Neural cell (in vitro differentiated cells): ENCODE measurements around the gene AASDH. TPM values are rescaled to one million over a fixed set of nuclear protein-coding genes. Genes with fewer than 3 reads are reported as not detected.

Source experiments
- H2AFZ ChIP-seq: fragments of 200-600, 300-800 bp; sonication (generic), shearing (Covaris generic); 2 replicates; pipeline ENCODE4 v1.6.0; 2014; ENCODE audit warnings: low read depth, mild to moderate bottlenecking, antibody characterized with exemption, low read length, moderate library complexity
- H3F3A ChIP-seq: fragments of 200-600 bp; shearing (Covaris generic); 2 replicates; pipeline ENCODE4 v1.6.1; 2016; ENCODE audit warnings: mild to moderate bottlenecking, moderate library complexity, mixed read lengths, antibody characterized with exemption, low read length; ENCODE audit not compliant: insufficient read depth, poor library complexity, severe bottlenecking
- H3K27ac ChIP-seq: fragments of 200-600, 300-800 bp; sonication (generic), shearing (Covaris generic); 2 replicates; pipeline ENCODE4 v1.5.1; 2014; ENCODE audit warnings: mild to moderate bottlenecking, low read length, moderate library complexity
- H3K27me3 ChIP-seq: fragments of 300-800, 200-600 bp; sonication (generic), shearing (Covaris generic); 2 replicates; pipeline ENCODE4 v1.6.0; 2014; ENCODE audit warnings: mild to moderate bottlenecking, low read depth, low read length, moderate library complexity; ENCODE audit not compliant: insufficient read depth
- H3K36me3 ChIP-seq: fragments of 300-800, 200-600 bp; sonication (generic), shearing (Covaris generic); 2 replicates; pipeline ENCODE4 v1.5.1; 2014; ENCODE audit warnings: mild to moderate bottlenecking, antibody characterized with exemption, low read length, moderate library complexity; ENCODE audit not compliant: insufficient read depth
- H3K4me2 ChIP-seq: fragments of 300-800, 200-600 bp; sonication (generic), shearing (Covaris generic); 2 replicates; pipeline ENCODE4 v1.6.0; 2014; ENCODE audit warnings: mild to moderate bottlenecking, low read length
- H3K4me3 ChIP-seq: fragments of 300-800, 200-600 bp; sonication (generic), shearing (Covaris generic); 2 replicates; pipeline ENCODE4 v1.5.1; 2014; ENCODE audit warnings: mild to moderate bottlenecking, low read length, moderate library complexity
- H3K79me2 ChIP-seq: fragments of 200-600 bp; shearing (Covaris generic); replicated peaks from 2 replicates; pipeline ENCODE4 v1.6.0; 2014; ENCODE audit warnings: mild to moderate bottlenecking, low read length, moderate library complexity; ENCODE audit not compliant: insufficient read depth
- H3K9ac ChIP-seq: fragments of 300-800, 200-600 bp; sonication (generic), shearing (Covaris generic); 2 replicates; pipeline ENCODE4 v1.6.1; 2016; ENCODE audit warnings: mild to moderate bottlenecking, low read length, mixed read lengths
- H3K9me2 ChIP-seq: fragments of 200-600 bp; shearing (Covaris generic); 2 replicates; pipeline ENCODE4 v1.6.1; 2016; ENCODE audit warnings: mild to moderate bottlenecking, low read length, mixed read lengths; ENCODE audit not compliant: insufficient read depth
- H3K9me3 ChIP-seq: fragments of 200-600, 300-800 bp; sonication (generic), shearing (Covaris generic); 2 replicates; pipeline ENCODE4 v1.6.1; 2016; ENCODE audit warnings: mild to moderate bottlenecking, mixed run types, low read length, moderate library complexity, mixed read lengths
- H4K20me1 ChIP-seq: fragments of 200-600 bp; shearing (Covaris generic); 2 replicates; pipeline ENCODE4 v1.6.1; 2016; ENCODE audit warnings: mild to moderate bottlenecking, mixed run types; ENCODE audit not compliant: insufficient read depth
- EP300 ChIP-seq: fragments of 450-650 bp; conservative IDR thresholded peaks from 2 replicates; pipeline ENCODE4 v1.6.1; 2014; ENCODE audit warnings: antibody characterized with exemption, mild to moderate bottlenecking, moderate library complexity; ENCODE audit not compliant: poor library complexity, severe bottlenecking
- EZH2 ChIP-seq: fragments of 200-600, 300-800 bp; shearing (Covaris generic), sonication (generic); IDR thresholded peaks from 2 replicates; pipeline ENCODE4 v1.6.1; 2014; ENCODE audit warnings: antibody characterized with exemption, low read length, borderline replicate concordance, mild to moderate bottlenecking; ENCODE audit not compliant: insufficient read depth, poor library complexity, severe bottlenecking
- MXI1 ChIP-seq: fragments of 450-650 bp; conservative IDR thresholded peaks from 2 replicates; pipeline ENCODE4 v1.6.1; 2014; ENCODE audit warnings: antibody characterized with exemption, mild to moderate bottlenecking; ENCODE audit not compliant: poor library complexity, severe bottlenecking
- POLR2AphosphoS5 ChIP-seq: IDR thresholded peaks from 2 replicates; pipeline ENCODE4 v1.6.1; 2012
- RAD21 ChIP-seq: fragments of 450-650 bp; conservative IDR thresholded peaks from 2 replicates; pipeline ENCODE4 v1.6.1; 2014; ENCODE audit warnings: antibody characterized with exemption, mild to moderate bottlenecking, moderate library complexity
- SMC3 ChIP-seq: fragments of 450-650 bp; conservative IDR thresholded peaks from 2 replicates; pipeline ENCODE4 v1.6.1; 2014; ENCODE audit warnings: antibody characterized with exemption, mild to moderate bottlenecking, moderate library complexity; ENCODE audit not compliant: poor library complexity
- TAF1 ChIP-seq: IDR thresholded peaks from 2 replicates; pipeline ENCODE4 v1.6.1; 2012; ENCODE audit warnings: low read depth
- polyA plus RNA-seq: library from polyadenylated mRNA; depleted of rRNA; stranded (reverse); fragments of >200 nt; gene quantifications from 2 replicates; pipeline ENCODE4 v1.2.3, GENCODE V29; 2014
- TF ChIP-seq, protein P1 (sequence below): IDR thresholded peaks from 2 replicates; pipeline ENCODE4 v1.6.1; 2012; ENCODE audit warnings: borderline replicate concordance
- TF ChIP-seq, protein P2 (sequence below): fragments of 450-650 bp; IDR thresholded peaks from 2 replicates; pipeline ENCODE4 v1.5.1; 2014; ENCODE audit warnings: antibody characterized with exemption, mild to moderate bottlenecking, moderate library complexity; ENCODE audit not compliant: poor library complexity, severe bottlenecking

The AASDH gene
- polyA plus RNA-seq, 1 donor from 2014 or later, result 21.8 TPM

DNA sequence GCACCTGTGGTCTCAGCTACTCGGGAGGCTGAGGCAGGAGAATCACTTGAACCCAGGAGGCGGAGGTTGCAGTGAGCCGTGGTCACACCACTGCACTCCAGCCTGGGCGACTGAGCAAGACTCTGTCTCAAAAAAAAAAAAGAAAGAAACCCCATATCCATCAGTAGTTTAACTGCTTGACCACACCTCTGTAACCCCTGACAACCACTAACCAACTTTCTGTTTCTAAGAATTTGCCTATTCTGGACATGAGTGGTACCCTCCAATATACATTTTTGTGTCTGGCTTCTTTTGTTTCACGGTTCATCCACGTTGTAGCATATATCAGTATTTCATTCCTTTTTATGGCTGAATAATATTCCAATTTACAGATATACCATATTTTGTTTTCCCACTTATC lies 39.0 kb upstream of the AASDH start:
- no peak overlapping the region for H3K9ac ChIP-seq
- H3K9me3 ChIP-seq, result no peaks in the 10 kb centered on the region
- no peak for TF ChIP-seq EP300
- no peak for TF ChIP-seq EZH2
- TF ChIP-seq SMC3, result no peak
- no peaks in the 10 kb centered on the region for H3K27me3 ChIP-seq
- no peak overlapping the region for H3K4me3 ChIP-seq
- H3F3A ChIP-seq, result no peaks in the 10 kb centered on the region
- no peaks in the 10 kb centered on the region for H4K20me1 ChIP-seq
- no peaks in the 10 kb centered on the region for H3K36me3 ChIP-seq
- H3K9me2 ChIP-seq, result no peaks in the 10 kb centered on the region
- peaks cover 45% of the 10 kb centered on the region for H3K79me2 ChIP-seq
- no peak overlapping the region for H2AFZ ChIP-seq
- H3K4me2 ChIP-seq, result no peak overlapping the region
- no peak overlapping the region for H3K27ac ChIP-seq

- no peaks in the 10 kb centered on the region for H3F3A ChIP-seq
- H3K4me3 ChIP-seq, result no peak overlapping the region
- no peak overlapping the region for H3K4me2 ChIP-seq
- peaks cover 44% of the 10 kb centered on the region for H3K79me2 ChIP-seq
- H3K36me3 ChIP-seq, result no peaks in the 10 kb centered on the region
- no peak overlapping the region for H3K27ac ChIP-seq
- H3K9me2 ChIP-seq, result no peaks in the 10 kb centered on the region
- H3K9me3 ChIP-seq, result no peaks in the 10 kb centered on the region
- TF ChIP-seq SMC3, result no peak
- TF ChIP-seq, protein P1, sequence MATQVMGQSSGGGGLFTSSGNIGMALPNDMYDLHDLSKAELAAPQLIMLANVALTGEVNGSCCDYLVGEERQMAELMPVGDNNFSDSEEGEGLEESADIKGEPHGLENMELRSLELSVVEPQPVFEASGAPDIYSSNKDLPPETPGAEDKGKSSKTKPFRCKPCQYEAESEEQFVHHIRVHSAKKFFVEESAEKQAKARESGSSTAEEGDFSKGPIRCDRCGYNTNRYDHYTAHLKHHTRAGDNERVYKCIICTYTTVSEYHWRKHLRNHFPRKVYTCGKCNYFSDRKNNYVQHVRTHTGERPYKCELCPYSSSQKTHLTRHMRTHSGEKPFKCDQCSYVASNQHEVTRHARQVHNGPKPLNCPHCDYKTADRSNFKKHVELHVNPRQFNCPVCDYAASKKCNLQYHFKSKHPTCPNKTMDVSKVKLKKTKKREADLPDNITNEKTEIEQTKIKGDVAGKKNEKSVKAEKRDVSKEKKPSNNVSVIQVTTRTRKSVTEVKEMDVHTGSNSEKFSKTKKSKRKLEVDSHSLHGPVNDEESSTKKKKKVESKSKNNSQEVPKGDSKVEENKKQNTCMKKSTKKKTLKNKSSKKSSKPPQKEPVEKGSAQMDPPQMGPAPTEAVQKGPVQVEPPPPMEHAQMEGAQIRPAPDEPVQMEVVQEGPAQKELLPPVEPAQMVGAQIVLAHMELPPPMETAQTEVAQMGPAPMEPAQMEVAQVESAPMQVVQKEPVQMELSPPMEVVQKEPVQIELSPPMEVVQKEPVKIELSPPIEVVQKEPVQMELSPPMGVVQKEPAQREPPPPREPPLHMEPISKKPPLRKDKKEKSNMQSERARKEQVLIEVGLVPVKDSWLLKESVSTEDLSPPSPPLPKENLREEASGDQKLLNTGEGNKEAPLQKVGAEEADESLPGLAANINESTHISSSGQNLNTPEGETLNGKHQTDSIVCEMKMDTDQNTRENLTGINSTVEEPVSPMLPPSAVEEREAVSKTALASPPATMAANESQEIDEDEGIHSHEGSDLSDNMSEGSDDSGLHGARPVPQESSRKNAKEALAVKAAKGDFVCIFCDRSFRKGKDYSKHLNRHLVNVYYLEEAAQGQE, result no peak
- no peak for TF ChIP-seq MXI1
- no peak for TF ChIP-seq TAF1
- no peak for TF ChIP-seq RAD21
- TF ChIP-seq EP300, result no peak
- TF ChIP-seq EZH2, result no peak
- TF ChIP-seq, protein P2, sequence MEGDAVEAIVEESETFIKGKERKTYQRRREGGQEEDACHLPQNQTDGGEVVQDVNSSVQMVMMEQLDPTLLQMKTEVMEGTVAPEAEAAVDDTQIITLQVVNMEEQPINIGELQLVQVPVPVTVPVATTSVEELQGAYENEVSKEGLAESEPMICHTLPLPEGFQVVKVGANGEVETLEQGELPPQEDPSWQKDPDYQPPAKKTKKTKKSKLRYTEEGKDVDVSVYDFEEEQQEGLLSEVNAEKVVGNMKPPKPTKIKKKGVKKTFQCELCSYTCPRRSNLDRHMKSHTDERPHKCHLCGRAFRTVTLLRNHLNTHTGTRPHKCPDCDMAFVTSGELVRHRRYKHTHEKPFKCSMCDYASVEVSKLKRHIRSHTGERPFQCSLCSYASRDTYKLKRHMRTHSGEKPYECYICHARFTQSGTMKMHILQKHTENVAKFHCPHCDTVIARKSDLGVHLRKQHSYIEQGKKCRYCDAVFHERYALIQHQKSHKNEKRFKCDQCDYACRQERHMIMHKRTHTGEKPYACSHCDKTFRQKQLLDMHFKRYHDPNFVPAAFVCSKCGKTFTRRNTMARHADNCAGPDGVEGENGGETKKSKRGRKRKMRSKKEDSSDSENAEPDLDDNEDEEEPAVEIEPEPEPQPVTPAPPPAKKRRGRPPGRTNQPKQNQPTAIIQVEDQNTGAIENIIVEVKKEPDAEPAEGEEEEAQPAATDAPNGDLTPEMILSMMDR, result no peak
- TF ChIP-seq POLR2AphosphoS5, result no peak
- no peak overlapping the region for H2AFZ ChIP-seq
- no peaks in the 10 kb centered on the region for H3K27me3 ChIP-seq
- no peak overlapping the region for H3K9ac ChIP-seq
- H4K20me1 ChIP-seq, result no peaks in the 10 kb centered on the region
These were observed 38.2 kb upstream of the AASDH start for GRCh38 chr4:56425518-56425917.
